Lower leg skin (tissue), 3 donors: ENCODE measurements around the gene BPHL.
"Not testable (repeated sequence)": the region's sequence is repeated elsewhere in the genome, so short reads cannot be mapped to it uniquely, and the experiment has no call there.

Experiments
- POLR2A ChIP-seq, 2 donors: fragments of 450-650 bp; IDR thresholded peaks; one replicate each; pipeline ENCODE4 v1.6.1; 2016 to 2017; ENCODE audit warnings: antibody characterized with exemption in 2 of 2, mild to moderate bottlenecking in 1 of 2, moderate library complexity in 1 of 2
- TF ChIP-seq, protein P1 (sequence below), 3 donors: fragments of 450-650 bp; IDR thresholded peaks; one replicate each; pipeline ENCODE4 v1.5.1; 2016; ENCODE audit warnings: antibody characterized with exemption in 3 of 3, mild to moderate bottlenecking in 3 of 3, moderate library complexity in 2 of 3

DNA sequence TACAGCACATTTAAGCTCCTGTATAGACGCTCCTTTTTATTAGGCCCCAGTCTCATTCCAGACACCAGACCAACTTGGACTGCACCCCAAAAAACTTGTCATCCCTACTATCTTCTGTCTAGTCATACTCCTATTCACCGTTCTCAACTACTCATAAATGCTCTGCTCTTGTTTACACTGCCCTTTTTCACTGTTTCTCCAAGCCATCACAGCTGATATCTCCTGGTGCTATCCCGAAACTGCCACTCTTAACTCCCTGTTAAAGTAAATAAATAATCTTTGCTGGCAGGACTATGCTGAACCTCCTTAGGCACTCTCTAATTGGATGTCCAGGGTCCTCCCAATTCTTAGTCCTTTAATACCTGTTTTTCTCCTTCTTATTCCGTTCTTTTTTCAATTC is 54.3 kb downstream of the BPHL start:
- TF ChIP-seq, protein P1, sequence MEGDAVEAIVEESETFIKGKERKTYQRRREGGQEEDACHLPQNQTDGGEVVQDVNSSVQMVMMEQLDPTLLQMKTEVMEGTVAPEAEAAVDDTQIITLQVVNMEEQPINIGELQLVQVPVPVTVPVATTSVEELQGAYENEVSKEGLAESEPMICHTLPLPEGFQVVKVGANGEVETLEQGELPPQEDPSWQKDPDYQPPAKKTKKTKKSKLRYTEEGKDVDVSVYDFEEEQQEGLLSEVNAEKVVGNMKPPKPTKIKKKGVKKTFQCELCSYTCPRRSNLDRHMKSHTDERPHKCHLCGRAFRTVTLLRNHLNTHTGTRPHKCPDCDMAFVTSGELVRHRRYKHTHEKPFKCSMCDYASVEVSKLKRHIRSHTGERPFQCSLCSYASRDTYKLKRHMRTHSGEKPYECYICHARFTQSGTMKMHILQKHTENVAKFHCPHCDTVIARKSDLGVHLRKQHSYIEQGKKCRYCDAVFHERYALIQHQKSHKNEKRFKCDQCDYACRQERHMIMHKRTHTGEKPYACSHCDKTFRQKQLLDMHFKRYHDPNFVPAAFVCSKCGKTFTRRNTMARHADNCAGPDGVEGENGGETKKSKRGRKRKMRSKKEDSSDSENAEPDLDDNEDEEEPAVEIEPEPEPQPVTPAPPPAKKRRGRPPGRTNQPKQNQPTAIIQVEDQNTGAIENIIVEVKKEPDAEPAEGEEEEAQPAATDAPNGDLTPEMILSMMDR (IDR thresholded peaks at IDR 0.05): not testable (repeated sequence)
- not testable (repeated sequence) for TF ChIP-seq POLR2A (IDR thresholded peaks at IDR 0.05)
